Endothelial cell of umbilical vein (primary cell): ENCODE data around the gene CEP72. TPM values are rescaled to one million over a fixed set of nuclear protein-coding genes. Genes with fewer than 3 reads are reported as not detected.
A peak's percentile ranks its signal among the peaks of the same experiment; 100 is the strongest.

Experiments
- BruUV-seq: library from RNA; stranded (reverse); fragments of 400-500 nt; replicated peaks from 2 replicates; lab custom pipeline; 2021; lab: Mats Ljungman, UMichigan
- CTCF ChIA-PET: fragments of 300-600, 350-600 bp; sonication (Branson Sonifier 250); formaldehyde crosslinking; loops from one replicate; lab custom pipeline; 2021; ENCODE audit warnings: antibody characterized with exemption, inconsistent platforms; lab: Charles Lee
- POLR2A ChIA-PET: fragments of 300-600, 350-600 bp; sonication (Branson Sonifier 250); formaldehyde crosslinking; loops from one replicate; lab custom pipeline; 2021; ENCODE audit warnings: antibody characterized with exemption, inconsistent platforms; lab: Charles Lee
- DNase-seq: peaks from one replicate; pipeline ENCODE4 v3.0.0-alpha.2; 2011; ENCODE audit warnings: low read depth, low spot score
- FAIRE-seq: peaks from 2 replicates; lab custom pipeline; 2011; peaks lifted over from hg19 to GRCh38; lab: Jason Lieb, UNC
- H2AFZ ChIP-seq: 2 replicates; pipeline ENCODE4 v1.6.0; 2012; ENCODE audit warnings: low read depth, low read length, control low read depth, inconsistent platforms
- H3K27ac ChIP-seq: 2 replicates; pipeline ENCODE4 v1.5.1; 2011; ENCODE audit warnings: low read depth, mild to moderate bottlenecking, control low read depth, low read length, moderate library complexity; ENCODE audit not compliant: insufficient read depth
- H3K27me3 ChIP-seq, 2 experiments: 2 replicates each; pipeline versions ENCODE4 v1.6.0 to v1.6.1; 2011; ENCODE audit warnings: low read length in 2 of 2, mixed read lengths in 1 of 2; ENCODE audit not compliant: control insufficient read depth in 2 of 2, insufficient read depth in 2 of 2
- H3K36me3 ChIP-seq, 2 experiments: 2 replicates in 1 of 2; 3 replicates in 1 of 2; pipeline ENCODE4 v1.5.1; 2011; ENCODE audit warnings: low read length in 2 of 2, mild to moderate bottlenecking in 1 of 2, moderate library complexity in 1 of 2; ENCODE audit not compliant: control insufficient read depth in 2 of 2, insufficient read depth in 2 of 2; ENCODE audit errors: extremely low read depth in 1 of 2
- H3K4me1 ChIP-seq: 3 replicates; pipeline ENCODE4 v1.5.1; 2011; ENCODE audit warnings: mild to moderate bottlenecking, low read length; ENCODE audit not compliant: control insufficient read depth, insufficient read depth; ENCODE audit errors: extremely low read depth
- H3K4me2 ChIP-seq: 2 replicates; pipeline ENCODE4 v1.6.1; 2011; ENCODE audit warnings: low read length, control low read depth, mixed read lengths; ENCODE audit not compliant: insufficient read depth
- H3K4me3 ChIP-seq, 3 experiments: fragments of 200-600 bp in 1 of 3; sonication (generic), shearing (Covaris generic) in 1 of 3; replicated peaks in 1 of 3; 2 replicates each; pipeline ENCODE4 v1.5.1; 2011 to 2016; ENCODE audit warnings: control low read depth in 3 of 3, low read length in 3 of 3, mild to moderate bottlenecking in 2 of 3, inconsistent platforms in 1 of 3, low read depth in 1 of 3, moderate library complexity in 1 of 3; ENCODE audit not compliant: insufficient read depth in 1 of 3
- H3K79me2 ChIP-seq: 2 replicates; pipeline ENCODE4 v1.6.0; 2012; ENCODE audit warnings: low read length, inconsistent platforms; ENCODE audit not compliant: control insufficient read depth, insufficient read depth
- H3K9ac ChIP-seq: replicated peaks from 2 replicates; pipeline ENCODE3; 2011; ENCODE audit warnings: low read length, control low read depth; ENCODE audit not compliant: insufficient read depth; ENCODE audit errors: extremely low read depth
- H3K9me1 ChIP-seq: replicated peaks from 3 replicates; pipeline ENCODE4 v1.6.0; 2011; ENCODE audit warnings: mild to moderate bottlenecking, low read length; ENCODE audit not compliant: control insufficient read depth, insufficient read depth; ENCODE audit errors: extremely low read depth
- H3K9me3 ChIP-seq: replicated peaks from 2 replicates; pipeline ENCODE4 v1.5.1; 2012; ENCODE audit warnings: low read length, inconsistent platforms; ENCODE audit not compliant: control insufficient read depth, insufficient read depth
- H4K20me1 ChIP-seq: replicated peaks from 2 replicates; pipeline ENCODE3; 2011; ENCODE audit warnings: mild to moderate bottlenecking, low read length; ENCODE audit not compliant: control insufficient read depth, insufficient read depth; ENCODE audit errors: extremely low read depth
- EZH2 ChIP-seq: IDR thresholded peaks from 2 replicates; pipeline ENCODE4 v1.6.1; 2012; ENCODE audit warnings: borderline replicate concordance, low read depth, mild to moderate bottlenecking, moderate library complexity, low read length, inconsistent platforms; ENCODE audit not compliant: severe bottlenecking
- FOS ChIP-seq: IDR thresholded peaks from 2 replicates; pipeline ENCODE4 v1.6.1; 2011; ENCODE audit warnings: mild to moderate bottlenecking, low read length, moderate library complexity, borderline replicate concordance; ENCODE audit not compliant: insufficient read depth
- GATA2 ChIP-seq: IDR thresholded peaks from 2 replicates; pipeline ENCODE4 v1.7.0; 2011; ENCODE audit warnings: low read depth, mild to moderate bottlenecking, moderate library complexity, mixed read lengths, low read length; ENCODE audit not compliant: insufficient read length, insufficient read depth
- JUN ChIP-seq: IDR thresholded peaks from 2 replicates; pipeline ENCODE4 v1.6.1; 2011; ENCODE audit warnings: borderline replicate concordance, low read depth; ENCODE audit not compliant: insufficient read length, insufficient read depth
- MYC ChIP-seq: IDR thresholded peaks from one replicate; pipeline ENCODE4 v1.6.1; 2011; ENCODE audit warnings: mild to moderate bottlenecking, low read depth, low read length
- POLR2A ChIP-seq: IDR thresholded peaks from 2 replicates; pipeline ENCODE4 v1.6.1; 2012; ENCODE audit warnings: low read depth, mild to moderate bottlenecking, control low read depth, low read length
- POLR2AphosphoS5 ChIP-seq: IDR thresholded peaks from 2 replicates; pipeline ENCODE4 v1.6.1; 2012; ENCODE audit warnings: low read depth, mild to moderate bottlenecking, control low read depth, low read length, moderate library complexity; ENCODE audit not compliant: insufficient read depth
- dilution Hi-C: fragments of 300-500 bp; cut with MboI; formaldehyde crosslinking; loops from one replicate; pipeline ENCODE4 v1.15.0; 2019; ENCODE audit warnings: low sequenced_read_pairs; ENCODE audit not compliant: extremely low pct_ligation_motif_present
- intact Hi-C: fragments of 100-400 bp; cut with micrococcal nuclease; formaldehyde crosslinking; loops from one replicate; pipeline ENCODE4 v1.10.0; 2022
- polyA plus RNA-seq, 4 experiments: library from polyadenylated mRNA; depleted of rRNA in 3 of 4; stranded (reverse) in 3 of 4; unstranded in 1 of 4; fragments of >200 nt; gene quantifications; 2 replicates each; pipeline versions ENCODE4 v1.2.1 to v1.2.3, GENCODE V29; 2011 to 2012; ENCODE audit warnings: missing spikeins in 1 of 4
- total RNA-seq: library from RNA; stranded (reverse); gene quantifications from 2 replicates; pipeline ENCODE4 v1.2.3, GENCODE V29; 2021
- TF ChIP-seq, protein P1 (sequence below): IDR thresholded peaks from 2 replicates; pipeline ENCODE4 v1.6.1; 2011; ENCODE audit not compliant: insufficient read depth, insufficient read length
- TF ChIP-seq, protein P2 (sequence below), 2 donors: IDR thresholded peaks; 1 replicate in 1 of 2; 2 replicates in 1 of 2; pipeline ENCODE4 v1.5.1; 2011; ENCODE audit warnings: low read length in 2 of 2, mild to moderate bottlenecking in 2 of 2, moderate library complexity in 2 of 2, control low read depth in 1 of 2, inconsistent platforms in 1 of 2, low read depth in 1 of 2; ENCODE audit not compliant: insufficient read depth in 1 of 2; ENCODE audit errors: extremely low read depth in 1 of 2

Gene CEP72
- total and polyA plus RNA-seq, 2 donors (not counting 3 experiments of a cell fraction or from before 2014, with no cell fraction given): 2.9 to 9.5 TPM

DNA sequence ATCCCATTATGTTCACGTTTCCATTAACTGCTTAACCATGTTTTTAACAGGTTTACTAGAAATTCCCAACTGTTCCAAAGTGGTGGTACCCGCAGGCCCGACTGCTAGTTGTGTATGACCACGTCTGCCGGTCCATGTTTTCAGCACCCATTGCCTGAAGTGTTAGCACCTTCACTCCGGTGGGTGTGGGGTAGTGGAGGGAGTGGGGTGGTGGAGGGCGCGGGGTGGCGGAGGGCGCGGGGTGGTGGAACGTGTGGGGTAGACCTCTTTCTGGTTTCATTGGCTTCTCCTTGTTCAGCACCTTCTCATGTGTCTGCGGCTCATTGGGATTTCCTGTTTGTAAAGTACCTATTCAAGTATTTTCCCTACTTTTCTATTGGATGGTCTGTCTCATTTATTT, 43.3 kb downstream of the CEP72 start:
- no peaks in the 10 kb centered on the region for H4K20me1 ChIP-seq
- no peaks in the 10 kb centered on the region for H3K27me3 ChIP-seq
- H3K4me3 ChIP-seq: no peak overlapping the region
- H3K9ac ChIP-seq: no peak overlapping the region
- BruUV-seq: no TSS peak
- H2AFZ ChIP-seq: no peak overlapping the region
- no peak for FAIRE-seq
- no peak for TF ChIP-seq POLR2A
- no peak for TF ChIP-seq GATA2
- no peak for TF ChIP-seq FOS
- no peak for TF ChIP-seq JUN
- TF ChIP-seq MYC: no peak
- TF ChIP-seq, protein P1, sequence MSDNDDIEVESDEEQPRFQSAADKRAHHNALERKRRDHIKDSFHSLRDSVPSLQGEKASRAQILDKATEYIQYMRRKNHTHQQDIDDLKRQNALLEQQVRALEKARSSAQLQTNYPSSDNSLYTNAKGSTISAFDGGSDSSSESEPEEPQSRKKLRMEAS: no peak
- TF ChIP-seq POLR2AphosphoS5: no peak
- H3K4me2 ChIP-seq: no peak overlapping the region
- H3K4me1 ChIP-seq: peaks cover 10% of the 10 kb centered on the region
- dilution Hi-C loops: no loop called here
- peaks cover 0 to 2% of the 10 kb centered on the region in 2 experiments for H3K36me3 ChIP-seq
- H3K27ac ChIP-seq: no peak overlapping the region
- no peaks in the 10 kb centered on the region for H3K9me3 ChIP-seq
- ChIA-PET POLR2A (no interaction called here), CTCF (interaction anchor here (1.3 kb wide), 1 partner anchor 14 kb away, joined by 6 read pairs; no protein-coding TSS in a partner anchor)
- no peak for DNase-seq
- H3K9me1 ChIP-seq: no peaks in the 10 kb centered on the region
- no peaks in the 10 kb centered on the region for H3K79me2 ChIP-seq
- intact Hi-C loops: no loop called here

DNA sequence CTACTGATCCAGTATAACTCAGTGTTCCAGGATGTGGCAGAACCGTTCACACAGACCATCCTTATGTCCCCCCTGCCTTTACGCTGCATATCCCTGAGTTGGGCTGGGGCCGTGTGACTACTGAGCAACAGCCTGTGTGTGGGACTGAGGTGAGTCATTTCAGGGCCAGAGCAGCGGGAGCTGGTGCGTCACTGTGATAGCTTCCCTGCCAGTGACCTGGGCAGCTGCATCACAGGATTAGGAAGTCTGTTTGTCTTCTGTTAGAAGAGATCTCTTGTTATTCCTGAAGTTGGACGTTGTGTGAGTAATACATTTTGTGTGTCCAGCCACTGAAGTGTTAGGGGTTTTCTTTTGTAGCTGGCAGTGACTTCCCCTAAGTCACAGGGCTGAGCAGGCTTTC, 45.4 kb downstream of the CEP72 start:
- POLR2A ChIA-PET: no interaction called here
- H3K27me3 ChIP-seq: no peaks in the 10 kb centered on the region
- H3K4me2 ChIP-seq: no peak overlapping the region
- H3K4me1 ChIP-seq: peaks cover 10% of the 10 kb centered on the region
- DNase-seq (peak; percentile 80), FAIRE-seq (peak; percentile 97)
- CTCF ChIA-PET: interaction anchor here (0.6 to 1.6 kb wide), 4 partner anchors 9 to 235 kb away, joined by 3 to 5 read pairs (median 4); partner anchors contain the start of genes BRD9 and TRIP13
- dilution Hi-C loops: no loop called here
- TF ChIP-seq, protein P2, sequence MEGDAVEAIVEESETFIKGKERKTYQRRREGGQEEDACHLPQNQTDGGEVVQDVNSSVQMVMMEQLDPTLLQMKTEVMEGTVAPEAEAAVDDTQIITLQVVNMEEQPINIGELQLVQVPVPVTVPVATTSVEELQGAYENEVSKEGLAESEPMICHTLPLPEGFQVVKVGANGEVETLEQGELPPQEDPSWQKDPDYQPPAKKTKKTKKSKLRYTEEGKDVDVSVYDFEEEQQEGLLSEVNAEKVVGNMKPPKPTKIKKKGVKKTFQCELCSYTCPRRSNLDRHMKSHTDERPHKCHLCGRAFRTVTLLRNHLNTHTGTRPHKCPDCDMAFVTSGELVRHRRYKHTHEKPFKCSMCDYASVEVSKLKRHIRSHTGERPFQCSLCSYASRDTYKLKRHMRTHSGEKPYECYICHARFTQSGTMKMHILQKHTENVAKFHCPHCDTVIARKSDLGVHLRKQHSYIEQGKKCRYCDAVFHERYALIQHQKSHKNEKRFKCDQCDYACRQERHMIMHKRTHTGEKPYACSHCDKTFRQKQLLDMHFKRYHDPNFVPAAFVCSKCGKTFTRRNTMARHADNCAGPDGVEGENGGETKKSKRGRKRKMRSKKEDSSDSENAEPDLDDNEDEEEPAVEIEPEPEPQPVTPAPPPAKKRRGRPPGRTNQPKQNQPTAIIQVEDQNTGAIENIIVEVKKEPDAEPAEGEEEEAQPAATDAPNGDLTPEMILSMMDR (IDR thresholded peaks at IDR 0.05; ENCODE audit: extremely low read depth in 1 of 2, insufficient read depth in 1 of 2, low read depth in 1 of 2, low read length in 2 of 2): no peak
- TF ChIP-seq FOS: peak; percentile 74
- TF ChIP-seq POLR2AphosphoS5: peak; percentile 64
- peak; percentile 29 for TF ChIP-seq MYC
- TF ChIP-seq EZH2: no peak
- TF ChIP-seq JUN: peak; percentile 86
- TF ChIP-seq GATA2: peak; percentile 44
- TF ChIP-seq, protein P1: no peak
- no peak for TF ChIP-seq POLR2A
- BruUV-seq: no TSS peak
- H3K4me3 ChIP-seq: no peak overlapping the region
- H3K27ac ChIP-seq: peak overlapping the region; percentile 82
- peak overlapping the region; percentile 40 for H3K9ac ChIP-seq
- no peaks in the 10 kb centered on the region for H3K9me3 ChIP-seq
- no peak overlapping the region for H2AFZ ChIP-seq
- no peaks in the 10 kb centered on the region for H4K20me1 ChIP-seq
- no peaks in the 10 kb centered on the region for H3K9me1 ChIP-seq
- H3K79me2 ChIP-seq: no peaks in the 10 kb centered on the region
- intact Hi-C loops: no loop called here
- H3K36me3 ChIP-seq: peaks cover 0 to 2% of the 10 kb centered on the region in 2 experiments
